Activated CD4-positive, alpha-beta T cell treated with anti-CD3 and anti-CD28 coated beads, Interleukin-2, amount 50 U/mL, for 16 hours (primary cell): Measurements from ENCODE around the gene NEK5.
"Not testable (repeated sequence)": the region's sequence is repeated elsewhere in the genome, so short reads cannot be mapped to it uniquely, and the experiment has no call there.

ENCODE experiments used
- DNase-seq: peaks from one replicate; pipeline ENCODE4 v3.0.0-alpha.2; 2020

NEK5 gene

DNA sequence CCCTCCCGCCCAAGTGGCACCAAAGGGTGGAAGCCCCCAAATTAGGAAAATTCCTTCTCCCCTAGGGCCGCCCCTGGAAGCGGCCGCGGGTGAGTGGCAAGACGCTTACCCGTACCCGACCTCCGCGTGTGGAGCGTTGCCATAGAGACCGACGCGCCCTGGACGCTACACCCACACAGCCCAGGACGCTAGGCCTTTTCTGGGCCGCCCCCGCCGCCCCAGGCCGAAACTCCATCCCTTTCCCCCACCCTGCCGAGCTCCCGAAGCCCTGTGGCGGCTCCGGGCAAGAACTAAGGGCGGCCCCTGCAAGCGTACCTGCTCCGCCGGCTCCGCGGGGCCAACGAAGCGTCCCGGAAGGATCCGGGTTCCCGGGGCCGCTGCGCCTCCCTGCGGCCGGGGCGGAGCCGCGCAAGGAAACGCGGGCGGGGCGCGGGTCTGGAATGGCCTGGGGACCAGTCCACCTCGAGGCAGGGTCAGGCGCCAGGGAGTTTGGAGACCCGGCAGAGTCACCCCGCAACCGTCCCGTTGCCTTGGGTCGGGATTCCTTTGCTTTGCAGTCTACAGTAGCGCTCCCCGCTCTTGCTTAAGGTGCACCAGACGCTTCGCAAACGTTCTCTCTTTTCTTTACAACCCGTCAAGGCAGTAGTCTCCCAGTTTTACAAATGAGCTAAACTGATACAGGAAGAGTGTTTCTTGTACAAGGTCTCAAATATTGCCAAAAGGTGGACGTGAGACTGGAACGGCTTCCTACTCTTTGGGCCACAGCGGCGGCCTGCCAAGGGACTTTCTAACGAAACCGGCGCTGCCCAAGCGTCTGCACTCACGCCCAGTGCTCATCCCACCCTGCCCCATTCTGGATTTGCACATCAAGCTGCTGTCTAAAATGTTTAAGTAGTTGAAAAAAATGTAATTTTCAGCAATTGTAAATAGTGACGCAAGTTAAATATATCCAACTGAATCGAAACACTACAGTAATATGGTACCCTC is at the start of gene NEK5:
TSS of gene NEK5 (minus strand) at position 360 of the 987 bp plus-strand sequence. CDS start 1,591 bp downstream, outside the sequence.
- peak; percentile 50 for DNase-seq

DNA sequence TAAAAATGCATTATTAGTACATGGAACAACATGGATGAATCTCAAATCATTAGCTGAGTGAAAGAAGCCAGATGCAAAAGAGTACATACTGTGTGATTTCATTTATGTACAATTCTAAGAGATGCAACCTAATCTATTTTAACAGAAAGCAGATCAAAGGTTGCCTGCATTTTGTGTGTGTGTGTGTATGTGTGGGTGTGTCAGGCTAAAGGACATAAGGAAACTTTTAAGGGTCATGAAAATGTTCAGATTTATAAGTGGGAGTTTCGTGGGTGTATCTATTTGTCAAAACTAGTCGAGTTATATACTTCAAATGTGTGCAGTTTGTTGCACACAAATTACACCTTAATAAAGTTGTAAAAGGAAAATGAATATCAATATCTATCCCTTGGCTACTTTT is 48.4 kb upstream of the NEK5 start:
- DNase-seq, result no peak

GRCh38 chr13:52173970-52174369 is 45.1 kb upstream of the NEK5 start:
- DNase-seq, result peak; percentile 13

- no peak for DNase-seq
Observed at GRCh38 chr13:52173373-52173772, 44.5 kb upstream of the NEK5 start.

DNA sequence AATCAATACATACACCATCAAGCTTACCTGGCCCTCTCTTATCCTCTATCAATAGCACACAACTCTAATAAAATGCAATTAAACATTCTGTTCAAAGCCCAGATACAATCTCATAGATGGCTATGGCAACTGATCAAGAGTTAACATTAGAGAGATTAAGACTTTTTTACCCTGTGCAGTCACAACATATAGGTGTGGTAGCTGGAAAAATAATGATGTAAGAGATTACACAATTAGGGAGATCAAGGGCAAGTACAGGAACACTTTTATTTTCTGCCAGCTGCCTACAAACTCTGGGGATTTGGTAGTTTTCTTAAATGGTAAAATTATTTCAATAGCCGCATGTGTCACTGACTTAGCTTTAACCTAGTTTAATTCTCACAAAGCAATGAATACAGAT is 42.8 kb upstream of the NEK5 start:
- not testable (repeated sequence) for DNase-seq

DNA sequence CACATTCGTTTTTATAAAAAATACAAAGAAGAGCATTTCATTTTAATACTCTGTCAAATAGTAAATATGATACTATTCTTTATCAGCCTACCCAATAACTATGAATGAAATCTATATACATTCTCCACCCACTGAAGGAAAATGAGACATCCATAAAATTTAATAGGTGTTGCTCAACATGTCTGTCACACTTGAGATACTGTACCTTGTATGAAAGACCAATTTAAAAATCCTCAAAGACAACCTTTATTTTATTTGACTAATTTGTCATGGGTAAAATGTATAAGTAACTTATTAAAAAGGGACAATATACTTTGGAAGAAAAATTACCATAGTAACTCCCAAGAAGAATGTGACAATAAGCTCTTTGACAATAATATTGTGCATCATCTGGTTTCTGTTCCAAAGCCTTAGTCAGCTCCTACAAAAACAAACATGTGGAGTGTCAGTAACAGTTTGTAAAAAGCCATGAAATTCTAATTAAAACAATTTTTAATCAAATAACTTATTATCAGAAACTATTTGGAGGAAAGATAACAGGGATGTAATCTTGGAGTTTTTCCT is 42.0 kb upstream of the NEK5 start:
- DNase-seq, result not testable (repeated sequence)

GRCh38 chr13:52169839-52170238 is 41.0 kb upstream of the NEK5 start:
- no peak for DNase-seq

DNA sequence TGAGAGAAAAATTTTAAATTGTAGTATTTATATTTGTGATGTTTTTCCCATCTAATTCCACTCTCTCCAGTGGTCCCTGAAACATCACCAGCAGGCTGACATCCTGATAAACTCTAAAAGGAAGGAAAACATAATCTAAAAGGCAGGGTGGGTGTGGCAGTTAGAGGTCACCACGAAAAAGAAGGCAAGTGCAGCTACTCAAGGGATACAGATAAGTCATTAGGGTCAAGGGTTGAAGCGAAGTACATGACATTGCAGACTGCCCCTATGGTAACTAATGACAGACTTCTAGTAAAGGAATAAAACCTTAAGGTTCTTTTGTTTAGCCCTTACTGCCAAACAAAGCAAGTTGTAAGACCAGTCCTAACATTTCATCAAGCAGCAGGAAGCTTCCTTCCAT is 36.5 kb upstream of the NEK5 start:
- no peak for DNase-seq

DNA sequence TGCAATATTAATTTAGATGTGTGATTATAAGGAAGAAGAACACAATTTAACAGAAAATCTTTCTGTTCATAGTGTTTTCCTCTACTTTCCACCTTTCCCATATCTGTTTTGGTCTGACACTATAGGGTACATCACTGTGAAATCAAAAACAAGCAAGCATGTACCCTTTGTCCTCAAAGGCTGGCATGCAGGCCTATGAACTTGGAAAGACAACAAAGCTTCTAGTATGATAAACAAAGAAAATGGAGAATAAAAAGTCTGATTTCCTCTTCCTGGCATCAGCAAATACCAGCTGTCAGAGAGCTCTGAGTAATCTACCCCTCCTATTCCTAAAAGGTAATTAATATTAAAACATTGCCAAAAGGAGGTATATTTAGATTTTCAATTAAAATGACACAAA is 36.1 kb upstream of the NEK5 start:
- DNase-seq, result no peak

DNA sequence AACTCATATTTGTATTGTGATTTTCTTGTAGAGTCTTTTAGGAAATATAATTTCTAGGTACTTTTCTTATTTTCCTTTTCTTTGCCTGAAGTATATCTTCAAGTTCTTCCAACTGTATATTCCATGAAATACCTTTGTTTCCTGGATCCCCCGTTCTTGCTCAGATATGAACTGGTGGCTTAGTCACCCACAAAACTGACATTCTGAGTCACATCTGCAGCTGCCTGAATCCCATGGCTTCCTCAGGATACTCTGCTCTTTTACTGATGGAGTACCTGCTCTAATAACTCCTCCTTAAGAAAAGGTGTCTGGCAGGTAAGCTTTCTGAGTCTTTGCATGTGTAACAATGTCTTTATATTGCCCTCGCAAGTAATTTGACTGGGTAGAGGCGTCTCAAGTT is 35.0 kb upstream of the NEK5 start:
- DNase-seq, result not testable (repeated sequence)

DNA sequence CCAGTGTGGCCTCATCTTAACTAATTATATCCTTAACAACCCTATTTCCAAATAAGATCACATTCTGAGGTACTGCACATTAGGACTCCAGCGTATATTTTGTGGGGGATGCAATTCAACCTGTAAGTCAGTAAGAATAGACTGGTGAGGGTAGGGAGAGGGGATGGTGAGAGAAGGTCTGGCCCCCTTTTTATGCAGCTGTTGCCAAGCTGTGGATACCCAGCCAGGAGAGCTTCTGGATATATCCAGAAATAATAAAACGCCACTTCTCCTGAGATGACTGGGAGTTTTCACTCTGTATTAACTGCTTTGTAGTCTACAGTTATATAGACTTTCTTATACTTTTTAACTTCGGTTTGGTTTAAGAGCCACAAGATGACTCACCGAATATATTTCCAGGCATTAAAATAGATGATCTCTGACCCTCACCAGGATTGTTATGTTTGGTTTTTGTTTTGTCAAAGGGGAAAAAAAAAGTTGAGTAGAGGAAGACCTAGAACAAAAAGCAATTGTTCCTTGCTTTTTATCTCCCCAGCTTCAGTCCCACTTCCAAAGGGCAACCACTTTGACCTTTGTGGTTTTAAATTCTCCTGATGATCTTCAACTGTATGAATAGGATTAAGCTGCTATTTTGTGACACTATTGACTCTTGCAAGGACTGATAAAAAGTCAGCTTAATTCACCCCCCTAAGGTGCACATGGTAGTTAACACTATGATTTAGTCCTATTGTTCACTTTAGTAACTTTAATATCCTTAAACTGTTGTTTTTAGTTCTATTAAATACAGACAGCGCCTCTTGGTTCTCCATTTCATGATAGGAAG is 33.6 kb upstream of the NEK5 start:
- DNase-seq, result no peak

DNA sequence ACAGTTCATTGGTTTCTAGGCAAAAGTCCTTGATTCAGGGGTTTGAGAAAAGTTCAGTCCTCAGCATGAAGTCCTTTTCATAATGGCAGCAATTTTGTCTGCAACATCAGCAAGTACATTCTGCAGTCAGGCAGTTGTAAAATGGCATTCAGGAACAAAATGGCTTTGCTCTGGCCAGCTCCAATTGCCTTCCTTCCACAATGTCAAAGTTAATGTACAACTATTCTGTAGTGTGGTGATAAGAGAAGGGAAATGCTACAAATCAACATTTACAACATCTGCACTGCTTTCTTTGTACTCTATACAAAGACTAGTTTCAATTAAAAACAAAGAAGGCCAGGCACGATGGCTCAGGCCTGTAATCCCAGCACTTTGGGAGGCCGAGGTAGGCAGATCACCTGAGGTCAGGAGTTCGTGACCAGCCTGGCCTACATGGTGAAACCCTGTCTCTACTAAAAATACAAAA is 32.3 kb upstream of the NEK5 start:
- DNase-seq, result no peak

GRCh38 chr13:52160506-52160905 is 31.6 kb upstream of the NEK5 start:
- DNase-seq, result no peak

DNA sequence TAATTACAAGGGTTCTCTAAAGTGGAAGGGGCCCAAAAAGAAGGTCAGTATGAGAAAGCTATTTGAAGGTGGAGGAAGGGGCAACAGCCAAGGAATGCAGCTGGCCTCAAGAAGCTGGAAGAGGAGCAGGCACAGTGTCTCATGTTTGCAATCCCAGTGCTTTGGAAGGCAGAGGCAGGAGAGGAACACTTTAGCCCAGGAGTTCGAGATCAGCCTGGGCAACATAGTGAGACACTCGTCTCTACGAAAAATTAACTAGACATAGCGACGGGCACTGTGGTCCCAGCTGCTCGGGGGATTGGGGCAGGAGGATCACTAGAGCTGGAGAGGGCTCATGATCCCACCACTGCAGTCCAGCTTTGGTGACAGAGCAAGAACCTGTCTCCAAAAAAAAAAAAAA is 31.2 kb upstream of the NEK5 start:
- DNase-seq, result no peak

DNA sequence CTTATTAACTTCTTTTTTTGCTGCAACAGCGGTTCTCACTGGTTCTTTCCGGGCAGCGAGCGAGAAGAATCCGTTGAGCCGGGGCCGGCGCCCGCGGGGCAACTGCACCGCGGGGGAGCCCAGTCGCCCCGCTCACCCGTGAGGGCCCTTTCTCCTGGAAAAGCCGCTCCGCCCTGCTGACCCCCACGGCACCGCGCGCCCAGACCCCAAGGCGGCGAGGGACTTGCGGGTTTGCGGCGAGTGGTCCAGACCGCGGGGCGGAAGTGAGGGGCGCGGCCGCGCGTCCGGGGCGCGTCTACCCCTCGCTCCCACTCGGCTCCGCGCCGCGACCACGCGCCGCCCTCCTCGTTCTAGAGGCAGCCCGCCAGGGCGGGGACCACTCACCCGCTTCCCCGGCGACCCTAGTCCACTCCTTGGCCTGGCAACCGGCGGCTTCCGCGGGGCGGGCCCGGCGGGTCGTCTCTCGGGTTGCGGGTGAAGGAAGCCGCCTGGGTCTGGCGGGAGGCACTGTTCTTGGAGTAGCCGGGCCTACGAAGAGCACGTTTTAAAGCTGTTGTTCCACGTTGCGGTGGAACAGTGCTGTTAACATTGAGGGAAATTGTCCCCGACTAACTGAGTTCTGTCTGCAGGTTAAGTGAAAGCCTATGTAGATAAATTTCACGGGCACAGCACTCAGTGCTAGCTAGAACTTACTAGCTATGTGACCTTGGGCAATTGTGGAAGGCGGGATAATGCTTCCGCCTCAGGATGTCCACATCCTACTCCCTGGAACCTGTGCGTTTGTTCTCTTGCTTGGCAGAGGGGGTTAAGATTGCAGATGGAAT is 30.5 kb upstream of the NEK5 start, which contains the start of gene NEK3:
TSS of gene NEK3 (minus strand) at position 439 of the 824 bp plus-strand sequence. CDS start 3,406 bp downstream, outside the sequence.
- peak; percentile 46 for DNase-seq

DNA sequence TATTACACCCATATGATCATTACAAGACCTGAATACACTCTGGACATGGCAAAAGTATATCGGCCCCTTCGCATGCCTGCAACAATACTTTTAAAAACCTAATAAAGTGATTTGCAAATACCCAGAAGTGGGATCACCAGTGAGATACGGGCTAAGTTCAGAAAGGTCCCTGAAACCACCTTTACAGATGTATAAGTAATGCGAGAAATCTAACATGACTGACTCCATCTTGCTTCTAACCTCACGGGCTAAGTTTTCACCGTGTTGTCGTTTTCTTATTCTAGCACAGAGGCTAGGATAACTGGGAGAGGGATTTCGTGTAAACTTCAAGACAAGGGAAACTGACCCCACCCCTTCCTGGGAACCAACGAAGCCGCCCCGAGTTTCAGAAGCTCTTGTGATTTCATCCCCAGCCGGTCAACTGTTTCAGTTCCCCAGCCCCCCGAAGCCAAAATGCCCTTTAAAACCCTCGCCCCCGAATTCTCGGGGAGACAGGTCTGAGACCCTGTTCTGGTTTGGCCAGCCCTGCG is 29.8 kb upstream of the NEK5 start:
- no peak for DNase-seq

DNA sequence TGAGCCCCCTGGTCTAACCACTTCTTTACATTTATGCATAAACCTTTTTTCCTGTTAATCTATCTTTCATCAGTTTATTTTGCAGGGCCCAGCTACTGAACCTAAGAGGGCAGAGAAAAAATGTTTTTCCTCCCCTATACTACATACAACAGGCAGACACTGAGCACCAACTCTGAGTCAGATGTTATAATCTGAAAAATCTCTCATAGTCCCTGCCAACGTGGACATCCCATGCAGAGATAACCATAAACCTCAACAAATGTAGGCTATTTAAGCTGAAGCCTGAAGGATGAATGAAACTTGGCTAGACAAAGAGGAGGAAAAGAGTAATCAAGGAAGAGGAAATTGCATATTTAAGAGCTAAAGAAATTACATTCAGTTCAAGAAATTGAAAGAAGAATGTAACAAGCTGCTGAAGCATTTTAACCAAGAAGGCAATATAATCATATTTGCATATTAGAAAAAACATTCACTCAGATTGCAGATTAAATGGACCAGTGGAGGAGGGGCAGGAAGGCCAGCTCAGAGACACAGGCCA is 27.9 kb upstream of the NEK5 start:
- DNase-seq, result no peak

DNA sequence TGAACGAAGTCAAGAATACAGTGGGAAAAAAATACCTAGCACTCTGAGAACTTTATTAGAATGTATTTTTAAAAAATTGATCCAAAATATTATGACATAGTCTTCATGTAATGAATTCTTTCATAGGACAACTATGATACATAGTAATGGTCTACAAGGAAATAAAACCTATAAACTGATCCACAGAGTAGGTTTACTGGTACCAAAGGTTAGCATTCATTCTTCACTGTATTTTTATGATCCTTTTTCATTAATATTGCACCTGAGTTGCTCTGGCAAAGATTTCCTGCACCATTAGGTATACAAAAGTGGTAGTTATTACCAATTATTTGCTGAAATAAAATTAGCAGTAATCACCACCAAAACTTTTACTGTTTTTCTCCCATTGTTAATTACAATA is 26.3 kb upstream of the NEK5 start:
- DNase-seq, result no peak

DNA sequence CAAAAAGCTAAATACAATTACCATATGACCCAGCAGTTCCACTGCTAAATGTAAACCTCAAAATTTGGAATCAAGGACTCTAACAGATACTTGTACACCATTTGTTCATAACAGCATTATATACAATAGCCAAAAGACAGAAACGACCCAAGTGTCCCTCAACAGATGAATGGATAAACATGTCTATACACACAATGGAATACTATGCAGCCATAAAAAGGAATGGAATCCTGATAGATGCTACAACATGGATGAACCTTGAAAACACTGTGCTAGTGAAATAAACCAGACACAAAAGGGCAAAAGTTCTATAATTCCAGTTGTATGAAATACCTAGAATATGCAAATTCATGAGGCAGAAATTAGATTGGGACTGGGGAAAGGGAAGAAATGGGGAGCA is 18.4 kb upstream of the NEK5 start:
- DNase-seq, result no peak

DNA sequence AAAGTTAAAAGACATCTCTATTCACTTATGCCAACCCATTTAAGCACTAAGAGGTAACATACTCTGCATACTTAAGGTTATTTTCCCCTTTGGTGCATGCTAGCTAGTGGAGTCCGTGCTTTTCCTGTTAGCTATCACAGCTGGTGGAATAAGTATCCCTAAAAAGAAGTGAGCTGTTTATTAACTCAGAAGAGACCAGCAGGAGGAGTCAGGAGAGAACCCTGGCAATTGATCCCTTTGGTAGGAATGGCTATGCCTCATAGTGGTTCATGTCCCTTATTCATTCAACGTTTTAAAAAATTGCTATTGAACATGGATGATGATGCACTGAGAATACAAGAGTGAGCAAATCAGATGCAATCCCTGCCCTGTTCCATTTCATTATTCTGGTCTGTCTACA is 12.4 kb upstream of the NEK5 start:
- DNase-seq, result no peak

DNA sequence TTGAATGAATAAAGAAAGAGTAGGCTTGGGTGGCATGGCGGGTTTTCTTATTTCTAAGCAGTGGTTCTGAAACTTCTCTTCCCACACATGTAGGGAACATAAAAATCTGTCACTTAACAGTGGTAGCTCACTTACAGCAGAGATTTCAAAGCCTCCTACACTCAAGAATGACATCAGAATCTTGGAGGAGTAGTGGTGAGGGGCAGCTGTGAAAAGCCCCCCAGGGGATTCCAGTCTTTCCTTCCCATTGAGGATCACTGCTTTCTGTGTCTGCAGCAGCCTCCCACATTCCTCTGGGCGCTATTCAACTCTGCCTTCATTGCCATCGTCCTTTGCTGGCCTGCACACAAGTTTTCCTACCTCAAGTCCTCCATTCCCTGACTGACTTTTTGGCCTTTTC is 8.6 kb upstream of the NEK5 start:
- DNase-seq, result no peak

DNA sequence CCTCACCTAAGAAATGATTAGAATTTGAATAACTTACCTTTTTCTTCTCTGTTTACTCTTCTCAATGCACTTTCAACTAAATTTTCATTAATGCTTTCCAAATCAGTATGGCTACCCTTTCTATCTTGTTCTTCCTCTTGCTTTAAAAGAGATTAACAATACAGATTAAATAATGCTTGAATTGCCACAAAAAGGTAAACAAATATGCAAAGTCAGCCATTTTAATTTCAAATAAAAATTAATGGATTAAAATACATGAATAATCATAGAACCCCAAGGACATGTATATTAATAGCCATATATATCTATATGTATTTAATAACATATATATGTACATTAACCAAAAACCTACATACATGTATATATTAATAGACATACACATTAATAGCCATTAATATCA is 7.9 kb upstream of the NEK5 start:
- DNase-seq, result no peak
